Fibroblast of lung (primary cell): ENCODE data around the gene KRT80. TPM values are rescaled to one million over a fixed set of nuclear protein-coding genes. Genes with fewer than 3 reads are reported as not detected.

Experiments used
- DNase-seq, 2 donors: peaks; one replicate each; pipeline versions ENCODE4 v3.0.0 to v3.0.0-alpha.2; 2010; ENCODE audit warnings: low read depth in 2 of 2
- H2AFZ ChIP-seq: 2 replicates; pipeline ENCODE4 v1.5.1; 2012; ENCODE audit warnings: low read length, control low read depth, inconsistent platforms
- H3K27ac ChIP-seq: 2 replicates; pipeline ENCODE4 v1.5.1; 2011; ENCODE audit warnings: low read length, control low read depth; ENCODE audit not compliant: insufficient read depth
- H3K27me3 ChIP-seq: 2 replicates; pipeline ENCODE4 v1.5.1; 2011; ENCODE audit warnings: mild to moderate bottlenecking, low read length; ENCODE audit not compliant: control insufficient read depth, insufficient read depth
- H3K36me3 ChIP-seq: 2 replicates; pipeline ENCODE4 v1.5.1; 2011; ENCODE audit warnings: low read length; ENCODE audit not compliant: control insufficient read depth, insufficient read depth
- H3K4me1 ChIP-seq: 2 replicates; pipeline ENCODE4 v1.5.1; 2011; ENCODE audit warnings: low read length; ENCODE audit not compliant: control insufficient read depth, insufficient read depth; ENCODE audit errors: extremely low read depth
- H3K4me2 ChIP-seq: 2 replicates; pipeline ENCODE4 v1.5.1; 2011; ENCODE audit warnings: low read length, control low read depth; ENCODE audit not compliant: insufficient read depth; ENCODE audit errors: extremely low read depth
- H3K4me3 ChIP-seq, 4 experiments: fragments of 200-600 bp in 1 of 4; sonication (generic) in 1 of 4; replicated peaks in 1 of 4; 2 replicates each; pipeline ENCODE4 v1.5.1; 2011 to 2016; ENCODE audit warnings: low read length in 4 of 4, low read depth in 3 of 4, mild to moderate bottlenecking in 3 of 4, control low read depth in 2 of 4, inconsistent platforms in 1 of 4, mixed read lengths in 1 of 4; ENCODE audit not compliant: insufficient read depth in 1 of 4; ENCODE audit errors: control extremely low read depth in 1 of 4
- H3K79me2 ChIP-seq: 2 replicates; pipeline ENCODE4 v1.5.1; 2012; ENCODE audit warnings: mild to moderate bottlenecking, low read length, inconsistent platforms; ENCODE audit not compliant: control insufficient read depth, insufficient read depth
- H3K9ac ChIP-seq: 2 replicates; pipeline ENCODE4 v1.5.1; 2011; ENCODE audit warnings: mild to moderate bottlenecking, low read length, control low read depth; ENCODE audit not compliant: insufficient read depth
- H3K9me3 ChIP-seq: 2 replicates; pipeline ENCODE4 v1.5.1; 2012; ENCODE audit warnings: low read depth, low read length; ENCODE audit not compliant: control insufficient read depth, insufficient read depth
- H4K20me1 ChIP-seq: 2 replicates; pipeline ENCODE4 v1.5.1; 2011; ENCODE audit warnings: low read length; ENCODE audit not compliant: control insufficient read depth, insufficient read depth; ENCODE audit errors: extremely low read depth
- CTCF ChIP-seq, 2 donors: IDR thresholded peaks in 1 of 2; conservative IDR thresholded peaks in 1 of 2; 1 replicate in 1 of 2; 2 replicates in 1 of 2; pipeline ENCODE4 v1.5.1; 2011 to 2012; ENCODE audit warnings: low read length in 2 of 2, control low read depth in 1 of 2, inconsistent platforms in 1 of 2, low read depth in 1 of 2, mild to moderate bottlenecking in 1 of 2
- EZH2 ChIP-seq: IDR thresholded peaks from 2 replicates; pipeline ENCODE4 v1.5.1; 2012; ENCODE audit warnings: low read length, control low read depth, mild to moderate bottlenecking; ENCODE audit errors: missing control alignments
- polyA plus RNA-seq, 2 donors: library from polyadenylated mRNA; depleted of rRNA in 1 of 2; stranded (reverse) in 1 of 2; unstranded in 1 of 2; fragments of >200 nt; gene quantifications; 2 replicates each; pipeline ENCODE4 v1.2.1, GENCODE V29; 2011 to 2012; ENCODE audit warnings: missing spikeins in 1 of 2
- total RNA-seq: library from RNA; depleted of rRNA; stranded (reverse); fragments of >200 nt; gene quantifications from 2 replicates; pipeline ENCODE4 v1.2.1, GENCODE V29; 2014

Gene KRT80
- total and polyA plus RNA-seq, 2 donors (not counting 1 experiment from before 2014, with no cell fraction given) = 0.17 to 1.0 TPM

GRCh38 chr12:52193991-52194390 lies 2.2 kb upstream of the KRT80 start:
- Histone ChIP-seq H3K79me2 (no peaks in the 10 kb centered on the region), H3K4me2 (no peak overlapping the region), H3K27ac (no peak overlapping the region), H3K4me3 (no peak overlapping the region), H3K27me3 (no peaks in the 10 kb centered on the region), H3K9me3 (no peaks in the 10 kb centered on the region), H4K20me1 (no peaks in the 10 kb centered on the region), H2AFZ (no peak overlapping the region), H3K9ac (no peak overlapping the region), H3K4me1 (peaks cover 41% of the 10 kb centered on the region), H3K36me3 (no peaks in the 10 kb centered on the region)
- TF ChIP-seq EZH2 (no peak), CTCF (conservative IDR thresholded peaks at IDR 0.05 in 1 of 2, IDR thresholded peaks at IDR 0.05 in 1 of 2; ENCODE audit: low read depth in 1 of 2, low read length in 2 of 2) (no peak)
- peak in 1 of 2 donors; percentile 35 for DNase-seq

GRCh38 chr12:52193532-52193931 lies 1.7 kb upstream of the KRT80 start:
- TF ChIP-seq EZH2 (no peak), CTCF (conservative IDR thresholded peaks at IDR 0.05 in 1 of 2, IDR thresholded peaks at IDR 0.05 in 1 of 2; ENCODE audit: low read depth in 1 of 2, low read length in 2 of 2) (no peak)
- Histone ChIP-seq H3K27me3 (no peaks in the 10 kb centered on the region), H3K9ac (no peak overlapping the region), H3K4me3 (no peak overlapping the region), H3K36me3 (no peaks in the 10 kb centered on the region), H3K9me3 (no peaks in the 10 kb centered on the region), H3K4me2 (no peak overlapping the region), H2AFZ (no peak overlapping the region), H3K79me2 (no peaks in the 10 kb centered on the region), H3K4me1 (peaks cover 44% of the 10 kb centered on the region), H3K27ac (no peak overlapping the region), H4K20me1 (no peaks in the 10 kb centered on the region)
- DNase-seq = no peak

- DNase-seq = peak in 1 of 2 donors; percentile 58
- H3K9me3 ChIP-seq = no peaks in the 10 kb centered on the region
- H2AFZ ChIP-seq = no peak overlapping the region
- peaks cover 1% of the 10 kb centered on the region for H3K36me3 ChIP-seq
- H3K4me2 ChIP-seq = peak overlapping the region; percentile 17
- H4K20me1 ChIP-seq = no peaks in the 10 kb centered on the region
- H3K79me2 ChIP-seq = no peaks in the 10 kb centered on the region
- no peaks in the 10 kb centered on the region for H3K27me3 ChIP-seq
- H3K4me3 ChIP-seq = no peak overlapping the region
- H3K4me1 ChIP-seq = peaks cover 63% of the 10 kb centered on the region
- peak overlapping the region; percentile 27 for H3K9ac ChIP-seq
- peak overlapping the region; percentile 73 for H3K27ac ChIP-seq
- TF ChIP-seq EZH2 = no peak
- TF ChIP-seq CTCF (conservative IDR thresholded peaks at IDR 0.05 in 1 of 2, IDR thresholded peaks at IDR 0.05 in 1 of 2; ENCODE audit: low read depth in 1 of 2, low read length in 2 of 2) = no peak
Observed at GRCh38 chr12:52190860-52191729, 719 bp downstream of the KRT80 start.
